ENCODE data around the gene MAPK8. TPM values are rescaled to one million over a fixed set of nuclear protein-coding genes. Genes with fewer than 3 reads are reported as not detected.
A peak's percentile ranks its signal among the peaks of the same experiment; 100 is the strongest.

Gene MAPK8
- total and polyA plus RNA-seq, 8 donors, result 1.2 to 85.0 (median 22.3) TPM

DNA sequence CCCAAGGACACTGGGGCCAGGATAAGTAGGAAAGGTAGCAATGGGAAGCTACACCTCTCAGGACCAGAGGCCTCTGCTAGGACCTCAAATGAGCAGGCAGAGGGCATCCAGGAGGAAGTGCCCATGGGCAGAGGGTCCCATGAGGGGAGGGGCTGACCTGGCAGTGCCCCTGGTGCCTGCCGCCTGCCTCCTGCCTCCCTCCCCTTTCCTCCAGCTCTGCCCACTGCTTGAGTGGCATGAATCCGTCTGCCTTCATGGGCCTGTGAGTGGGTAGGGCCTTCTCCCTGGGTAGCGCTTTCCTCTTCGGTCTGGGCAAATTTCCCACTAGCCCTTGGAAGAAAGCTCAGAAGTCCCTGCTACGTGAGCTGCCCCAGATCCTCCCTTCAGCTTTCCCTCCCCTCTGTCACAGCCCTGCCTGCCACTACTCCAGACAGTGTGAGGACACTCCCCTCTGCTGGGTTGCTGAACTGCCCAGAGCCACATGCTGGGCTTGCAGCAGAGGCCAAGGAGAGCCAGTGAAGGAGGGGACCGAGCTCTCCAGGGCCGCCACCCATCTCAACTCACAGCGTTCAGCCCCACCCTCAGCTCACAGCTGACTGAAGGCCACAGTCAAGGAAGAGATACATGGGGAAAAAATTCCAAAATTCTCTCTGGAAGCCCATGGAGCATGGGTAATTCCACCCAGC, 157.0 kb downstream of the MAPK8 start:
- H3K4me1 ChIP-seq, result peaks cover 0 to 22% (median 6%) of the 10 kb centered on the region in 4 donors
- DNase-seq, result peak; percentile 19 to 51
- H3K36me3 ChIP-seq, result no peaks in the 10 kb centered on the region
- no peak overlapping the region for H3K4me3 ChIP-seq
- 54 to 61% (median 60%) methylated on average over 8 of the region's 8 CpGs for WGBS, 5 donors
- TF ChIP-seq, protein P1, sequence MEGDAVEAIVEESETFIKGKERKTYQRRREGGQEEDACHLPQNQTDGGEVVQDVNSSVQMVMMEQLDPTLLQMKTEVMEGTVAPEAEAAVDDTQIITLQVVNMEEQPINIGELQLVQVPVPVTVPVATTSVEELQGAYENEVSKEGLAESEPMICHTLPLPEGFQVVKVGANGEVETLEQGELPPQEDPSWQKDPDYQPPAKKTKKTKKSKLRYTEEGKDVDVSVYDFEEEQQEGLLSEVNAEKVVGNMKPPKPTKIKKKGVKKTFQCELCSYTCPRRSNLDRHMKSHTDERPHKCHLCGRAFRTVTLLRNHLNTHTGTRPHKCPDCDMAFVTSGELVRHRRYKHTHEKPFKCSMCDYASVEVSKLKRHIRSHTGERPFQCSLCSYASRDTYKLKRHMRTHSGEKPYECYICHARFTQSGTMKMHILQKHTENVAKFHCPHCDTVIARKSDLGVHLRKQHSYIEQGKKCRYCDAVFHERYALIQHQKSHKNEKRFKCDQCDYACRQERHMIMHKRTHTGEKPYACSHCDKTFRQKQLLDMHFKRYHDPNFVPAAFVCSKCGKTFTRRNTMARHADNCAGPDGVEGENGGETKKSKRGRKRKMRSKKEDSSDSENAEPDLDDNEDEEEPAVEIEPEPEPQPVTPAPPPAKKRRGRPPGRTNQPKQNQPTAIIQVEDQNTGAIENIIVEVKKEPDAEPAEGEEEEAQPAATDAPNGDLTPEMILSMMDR (IDR thresholded peaks at IDR 0.05), result no peak
- TF ChIP-seq POLR2AphosphoS5 (IDR thresholded peaks at IDR 0.05), result no peak
- no peak for TF ChIP-seq POLR2A (IDR thresholded peaks at IDR 0.05)
- TF ChIP-seq EP300 (IDR thresholded peaks at IDR 0.05), result no peak
- no peak overlapping the region for H3K27ac ChIP-seq
- intact Hi-C loops (cut with DNase I; ENCODE audit: low total_unique reads), result no loop called here
- H3K9me3 ChIP-seq, result no peaks in the 10 kb centered on the region
- peaks cover 0 to 22% (median 11%) of the 10 kb centered on the region in 3 donors for H3K27me3 ChIP-seq

DNA sequence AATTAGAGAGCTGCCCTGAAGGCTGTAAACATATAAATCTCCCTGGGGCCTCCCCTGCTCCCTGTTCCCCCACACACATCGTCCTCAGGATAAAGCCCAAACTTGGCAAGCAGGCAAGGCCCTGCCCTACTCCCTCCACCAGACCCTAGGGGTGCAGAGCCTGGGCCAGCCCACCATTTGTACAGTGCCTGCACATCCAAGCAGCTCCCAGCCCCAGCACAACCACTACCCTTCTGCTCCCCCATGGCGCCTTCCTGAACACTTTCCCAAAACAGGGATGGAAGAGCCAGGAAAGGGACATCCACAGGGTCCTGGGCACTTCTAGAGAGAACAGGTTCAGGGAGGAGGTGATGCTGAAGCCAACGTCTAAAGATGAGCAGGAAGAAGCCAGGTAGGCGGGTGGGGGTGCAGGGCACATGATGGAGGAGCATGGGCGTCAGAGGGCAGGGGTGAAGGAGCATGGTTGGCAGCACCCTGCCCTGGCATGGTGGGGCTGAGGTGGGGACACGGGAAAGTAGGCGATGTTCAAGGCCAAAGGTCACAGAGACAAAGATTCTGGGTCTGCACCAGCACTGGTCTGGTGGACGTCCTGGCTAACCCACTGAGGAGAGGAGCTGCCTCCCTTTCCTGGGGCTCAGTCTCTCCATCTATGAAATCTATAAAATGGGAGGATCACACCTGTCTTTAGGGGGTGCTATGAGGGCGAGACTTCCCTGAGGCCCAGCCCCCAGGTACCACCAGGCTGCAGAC, 157.8 kb downstream of the MAPK8 start:
- Histone ChIP-seq H3K27me3 (peaks cover 0 to 22% (median 11%) of the 10 kb centered on the region in 3 donors), H3K27ac (no peak overlapping the region), H3K4me3 (no peak overlapping the region), H3K4me1 (peaks cover 0 to 22% (median 6%) of the 10 kb centered on the region in 4 donors), H3K36me3 (no peaks in the 10 kb centered on the region), H3K9me3 (no peaks in the 10 kb centered on the region)
- intact Hi-C loops (cut with DNase I; ENCODE audit: low total_unique reads), result no loop called here
- 70 to 80% (median 75%) methylated on average over 8 to 9 of the region's 9 CpGs for WGBS, 5 donors
- peak in 1 of 2 donors; percentile 14 for DNase-seq
- TF ChIP-seq EP300 (IDR thresholded peaks at IDR 0.05) (no peak), POLR2A (IDR thresholded peaks at IDR 0.05) (no peak), POLR2AphosphoS5 (IDR thresholded peaks at IDR 0.05) (no peak)
- TF ChIP-seq, protein P1 (IDR thresholded peaks at IDR 0.05), result no peak

DNA sequence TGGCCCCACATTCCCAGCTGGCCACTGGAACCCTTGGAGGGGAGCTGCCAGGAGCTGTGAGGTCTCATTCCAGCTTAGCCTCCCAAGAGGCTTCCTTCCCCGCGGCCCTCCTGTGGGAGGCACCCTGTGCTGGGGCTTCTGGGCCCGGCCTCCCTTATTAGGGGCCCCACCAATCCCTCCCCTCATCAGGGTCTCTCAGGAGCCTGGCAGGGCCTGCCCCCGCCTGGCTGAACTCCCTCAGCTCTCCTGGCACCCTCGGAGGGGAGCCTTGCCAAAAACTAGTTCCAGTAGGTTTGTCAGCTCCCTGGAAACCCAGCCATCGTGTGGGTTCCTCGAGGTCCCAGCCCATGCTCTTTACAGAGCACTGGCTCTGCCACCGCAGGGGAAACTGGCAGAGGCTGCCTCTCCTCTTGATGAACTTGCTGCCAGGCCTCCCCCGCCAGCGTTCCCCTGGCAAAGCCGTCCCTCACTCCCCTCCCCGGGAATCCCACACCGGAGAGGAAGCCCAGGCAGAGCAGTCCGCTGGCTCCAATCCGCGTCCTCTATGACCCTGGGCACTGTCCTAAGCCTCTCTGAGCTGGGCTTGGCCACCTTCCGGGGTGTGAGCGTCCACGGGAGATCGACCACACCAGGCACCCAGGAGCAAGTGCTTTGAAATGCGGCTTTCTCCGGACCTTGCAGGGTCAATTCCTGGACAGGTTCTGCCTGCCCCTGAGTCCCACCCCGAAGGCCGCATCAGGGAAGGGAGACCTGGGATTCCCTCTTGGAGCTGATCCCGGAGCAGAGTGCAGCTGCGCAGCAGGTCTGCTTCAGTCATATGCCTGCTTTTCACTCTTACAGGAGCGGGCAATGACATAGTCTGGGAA, 158.6 kb downstream of the MAPK8 start:
- H3K27me3 ChIP-seq, result peaks cover 0 to 22% (median 11%) of the 10 kb centered on the region in 3 donors
- H3K4me3 ChIP-seq, result no peak overlapping the region
- H3K36me3 ChIP-seq, result no peaks in the 10 kb centered on the region
- intact Hi-C loops (cut with DNase I; ENCODE audit: low total_unique reads), result no loop called here
- WGBS, 5 donors, result 60 to 79% (median 75%) methylated on average over 9 to 27 of the region's 27 CpGs
- TF ChIP-seq, protein P1 (IDR thresholded peaks at IDR 0.05), result no peak
- TF ChIP-seq POLR2AphosphoS5 (IDR thresholded peaks at IDR 0.05) (no peak), EP300 (IDR thresholded peaks at IDR 0.05) (no peak), POLR2A (IDR thresholded peaks at IDR 0.05) (no peak)
- H3K9me3 ChIP-seq, result no peaks in the 10 kb centered on the region
- no peak overlapping the region for H3K27ac ChIP-seq
- H3K4me1 ChIP-seq, result peaks cover 0 to 22% (median 6%) of the 10 kb centered on the region in 4 donors
- DNase-seq, result peak; percentile 17 to 55
